Body of pancreas (tissue), 4 donors: ENCODE results near the gene CCT7. TPM values are rescaled to one million over a fixed set of nuclear protein-coding genes. Genes with fewer than 3 reads are reported as not detected.
A peak's percentile ranks its signal among the peaks of the same experiment; 100 is the strongest.

Experiments used
- ATAC-seq: fragments of 150-250 bp; one replicate; pipeline ENCODE4 v1.9.1; 2016
- DNase-seq, 4 donors: peaks; one replicate each; pipeline ENCODE4 v3.0.0-alpha.2; 2019
- H3K27ac ChIP-seq, 4 donors: fragments of 200-600 bp; sonication (generic); 1 replicate in 3 of 4; 2 replicates in 1 of 4; pipeline versions ENCODE4 v1.5.1 to v1.6.1; 2016 to 2019; ENCODE audit warnings: mild to moderate bottlenecking in 1 of 4, mixed read lengths in 1 of 4, moderate library complexity in 1 of 4
- H3K27me3 ChIP-seq, 2 donors: fragments of 200-600 bp; sonication (generic); one replicate each; pipeline ENCODE4 v1.6.0; 2016; ENCODE audit warnings: mild to moderate bottlenecking in 1 of 2
- H3K36me3 ChIP-seq, 2 donors: fragments of 200-600 bp; sonication (generic); replicated peaks in 1 of 2; 2 replicates each; pipeline ENCODE4 v1.5.1; 2016; ENCODE audit warnings: low read depth in 2 of 2; ENCODE audit not compliant: insufficient read depth in 1 of 2
- H3K4me1 ChIP-seq: fragments of 200-600 bp; sonication (generic); one replicate; pipeline ENCODE4 v1.6.0; 2016
- H3K4me3 ChIP-seq, 2 donors: fragments of 200-600 bp; sonication (generic); 1 replicate in 1 of 2; 2 replicates in 1 of 2; pipeline ENCODE4 v1.5.1; 2016 to 2019
- H3K9me3 ChIP-seq, 3 donors: fragments of 200-600 bp; sonication (generic); 1 replicate in 2 of 3; 2 replicates in 1 of 3; pipeline ENCODE4 v1.5.1; 2016
- POLR2A ChIP-seq, 3 donors: fragments of 450-650 bp; IDR thresholded peaks; one replicate each; pipeline ENCODE4 v1.6.1; 2016; ENCODE audit warnings: antibody characterized with exemption in 3 of 3, mild to moderate bottlenecking in 2 of 3
- WGBS, 2 donors: methylation state at CpG; one replicate each; pipeline ENCODE4 v1.1.5; 2017; 5-methylcytosine and 5-hydroxymethylcytosine counted together
- intact Hi-C: fragments of 100-400 bp; cut with DNase I; formaldehyde crosslinking; loops from one replicate; pipeline ENCODE4 v1.15.1; 2023
- total RNA-seq, 2 donors: library from RNA; depleted of rRNA; stranded (reverse); fragments of >200 nt; gene quantifications; one replicate each; pipeline ENCODE4 v1.1.0, GENCODE V29; 2016
- TF ChIP-seq, protein P1 (sequence below), 7 experiments: fragments of 450-650 bp in 4 of 7; fragments of 200-600 bp in 3 of 7; sonication (generic) in 3 of 7; IDR thresholded peaks; one replicate each; pipeline ENCODE4 v1.5.1; 2016 to 2019; ENCODE audit warnings: antibody characterized with exemption in 7 of 7

Gene CCT7
- total RNA-seq, 2 donors from 2014 or later, result 88.7 to 92.3 TPM

DNA sequence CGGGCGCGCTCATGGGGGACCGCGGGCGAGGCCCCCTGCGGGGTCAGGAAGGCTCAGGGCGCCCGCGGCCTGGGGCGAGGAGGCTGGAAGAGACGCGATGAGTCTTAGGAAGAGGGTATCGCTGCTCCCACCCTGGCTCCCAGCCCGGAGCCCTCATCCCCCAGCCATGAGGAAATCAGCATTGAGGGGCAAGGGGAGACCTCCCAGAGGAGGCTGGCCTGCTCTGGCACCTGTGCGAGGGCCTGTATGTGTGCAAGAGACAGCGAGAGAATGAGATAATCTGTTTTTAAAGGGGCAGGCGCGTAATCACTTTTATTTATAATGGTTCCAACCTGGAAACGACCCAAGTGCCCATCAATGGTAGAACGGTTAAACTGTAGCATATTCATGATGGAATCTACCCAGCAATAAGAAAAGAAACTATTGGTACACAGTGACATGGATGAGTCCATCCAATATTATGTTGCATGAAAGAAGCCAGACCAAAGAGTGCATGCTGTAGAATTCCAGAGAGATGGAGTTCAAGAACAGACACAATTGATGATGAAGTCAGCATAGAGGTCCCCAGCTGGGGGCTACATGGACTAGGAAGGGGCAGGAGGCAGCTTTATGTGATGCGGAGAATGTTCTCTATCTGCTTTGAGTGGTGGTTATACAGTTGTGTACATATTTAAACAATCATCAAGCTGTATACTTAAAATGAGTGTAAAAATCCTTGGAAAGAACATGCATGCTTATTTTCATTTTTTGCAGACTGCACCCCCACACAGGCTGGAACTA is 35.8 kb downstream of the CCT7 start:
- WGBS, 2 donors, result 18 to 24% methylated on average over 12 to 22 of the region's 22 CpGs
- ATAC-seq, result peak; percentile 10
- H3K9me3 ChIP-seq, result peaks cover 0 to 4% (median 0%) of the 10 kb centered on the region in 3 donors
- peaks cover 0 to 7% of the 10 kb centered on the region in 2 donors for H3K27me3 ChIP-seq
- H3K36me3 ChIP-seq, result no peaks in the 10 kb centered on the region
- no peak overlapping the region for H3K4me3 ChIP-seq
- no peak for DNase-seq
- intact Hi-C loops, result no loop called here
- H3K27ac ChIP-seq, result no peak overlapping the region
- H3K4me1 ChIP-seq, result peaks cover 9% of the 10 kb centered on the region
- TF ChIP-seq POLR2A (IDR thresholded peaks at IDR 0.05), result no peak
- TF ChIP-seq, protein P1, sequence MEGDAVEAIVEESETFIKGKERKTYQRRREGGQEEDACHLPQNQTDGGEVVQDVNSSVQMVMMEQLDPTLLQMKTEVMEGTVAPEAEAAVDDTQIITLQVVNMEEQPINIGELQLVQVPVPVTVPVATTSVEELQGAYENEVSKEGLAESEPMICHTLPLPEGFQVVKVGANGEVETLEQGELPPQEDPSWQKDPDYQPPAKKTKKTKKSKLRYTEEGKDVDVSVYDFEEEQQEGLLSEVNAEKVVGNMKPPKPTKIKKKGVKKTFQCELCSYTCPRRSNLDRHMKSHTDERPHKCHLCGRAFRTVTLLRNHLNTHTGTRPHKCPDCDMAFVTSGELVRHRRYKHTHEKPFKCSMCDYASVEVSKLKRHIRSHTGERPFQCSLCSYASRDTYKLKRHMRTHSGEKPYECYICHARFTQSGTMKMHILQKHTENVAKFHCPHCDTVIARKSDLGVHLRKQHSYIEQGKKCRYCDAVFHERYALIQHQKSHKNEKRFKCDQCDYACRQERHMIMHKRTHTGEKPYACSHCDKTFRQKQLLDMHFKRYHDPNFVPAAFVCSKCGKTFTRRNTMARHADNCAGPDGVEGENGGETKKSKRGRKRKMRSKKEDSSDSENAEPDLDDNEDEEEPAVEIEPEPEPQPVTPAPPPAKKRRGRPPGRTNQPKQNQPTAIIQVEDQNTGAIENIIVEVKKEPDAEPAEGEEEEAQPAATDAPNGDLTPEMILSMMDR (IDR thresholded peaks at IDR 0.05), result no peak

DNA sequence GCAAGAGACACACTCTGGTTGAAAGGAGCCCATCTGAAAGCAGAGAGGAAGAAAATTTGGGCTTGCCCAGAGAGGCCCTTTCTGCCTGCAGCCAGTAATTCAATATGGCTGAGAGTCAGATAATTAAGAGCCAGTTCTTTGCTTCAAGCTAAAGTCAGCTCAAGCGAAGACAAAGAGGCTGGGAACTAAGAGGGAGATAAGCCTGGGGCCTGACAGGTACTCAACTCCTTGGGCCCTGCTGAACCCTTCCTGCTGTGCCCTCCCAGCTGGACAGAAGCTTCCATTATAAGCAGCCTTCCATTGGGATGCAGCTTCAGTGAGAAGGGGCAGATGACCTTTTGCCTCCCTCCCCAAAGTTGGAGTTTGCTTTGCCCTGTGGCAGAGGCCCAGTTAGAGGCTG is 38.2 kb downstream of the CCT7 start:
- H3K27ac ChIP-seq, result no peak overlapping the region
- no peak overlapping the region for H3K4me3 ChIP-seq
- H3K27me3 ChIP-seq, result peaks cover 0 to 7% of the 10 kb centered on the region in 2 donors
- intact Hi-C loops, result no loop called here
- H3K4me1 ChIP-seq, result peaks cover 9% of the 10 kb centered on the region
- TF ChIP-seq POLR2A (IDR thresholded peaks at IDR 0.05), result no peak
- TF ChIP-seq, protein P1 (IDR thresholded peaks at IDR 0.05), result no peak
- H3K36me3 ChIP-seq, result no peaks in the 10 kb centered on the region
- DNase-seq (no peak), ATAC-seq (no peak)
- H3K9me3 ChIP-seq, result peaks cover 0 to 4% (median 0%) of the 10 kb centered on the region in 3 donors
- WGBS, 2 donors, result 89 to 100% methylated on average over 1 of the region's 1 CpG

DNA sequence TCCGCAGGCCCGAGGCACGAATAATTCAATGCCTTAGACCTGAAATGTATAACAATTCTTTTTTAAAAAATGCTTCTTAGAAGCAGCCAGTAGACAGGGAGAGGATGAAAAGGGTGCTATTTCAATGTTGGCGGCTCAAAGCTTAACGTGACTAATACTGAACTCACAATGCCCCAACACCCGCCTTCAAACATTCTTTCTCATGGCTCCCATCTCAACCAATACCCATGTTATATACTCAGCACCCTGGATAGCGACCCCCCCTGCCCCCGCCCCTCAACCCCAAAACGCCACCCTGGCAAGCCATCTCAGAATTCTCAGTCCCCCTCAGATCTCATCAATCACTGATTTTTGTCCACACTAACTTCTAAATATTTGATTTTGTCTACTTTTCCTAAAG is 45.7 kb downstream of the CCT7 start:
- Histone ChIP-seq H3K27ac (no peak overlapping the region), H3K36me3 (no peaks in the 10 kb centered on the region), H3K27me3 (no peaks in the 10 kb centered on the region), H3K9me3 (no peaks in the 10 kb centered on the region), H3K4me1 (peaks cover 14% of the 10 kb centered on the region), H3K4me3 (no peak overlapping the region)
- no peak for ATAC-seq
- WGBS, 2 donors, result 81 to 87% methylated on average over 9 of the region's 9 CpGs
- no peak for TF ChIP-seq POLR2A (IDR thresholded peaks at IDR 0.05)
- TF ChIP-seq, protein P1 (IDR thresholded peaks at IDR 0.05), result no peak
- no peak for DNase-seq
- intact Hi-C loops, result no loop called here

DNA sequence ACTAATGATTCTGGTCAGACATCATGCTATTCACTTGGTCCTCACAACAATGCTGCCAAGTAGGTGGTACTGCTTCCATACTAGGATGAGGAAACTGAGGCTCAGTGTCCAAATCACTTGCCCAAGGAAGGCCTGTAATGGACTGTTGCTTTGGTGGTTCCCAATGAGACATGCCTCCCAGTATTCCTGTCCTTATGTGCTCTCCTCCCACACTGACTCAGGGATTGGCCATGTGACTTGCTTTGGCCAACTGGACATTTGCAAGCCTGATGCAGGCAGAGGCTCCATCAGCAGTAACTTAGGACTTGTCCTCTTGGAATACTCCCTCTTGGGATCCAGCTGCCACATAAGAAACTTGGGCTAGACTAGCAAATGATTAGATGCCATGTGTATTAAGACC is 47.1 kb downstream of the CCT7 start:
- Histone ChIP-seq H3K4me3 (no peak overlapping the region), H3K4me1 (peaks cover 19% of the 10 kb centered on the region), H3K27me3 (no peaks in the 10 kb centered on the region), H3K36me3 (no peaks in the 10 kb centered on the region), H3K27ac (no peak overlapping the region), H3K9me3 (no peaks in the 10 kb centered on the region)
- DNase-seq, result no peak
- no peak for TF ChIP-seq POLR2A (IDR thresholded peaks at IDR 0.05)
- TF ChIP-seq, protein P1 (IDR thresholded peaks at IDR 0.05), result no peak
- intact Hi-C loops, result no loop called here
- no peak for ATAC-seq
